Fibroblast of the conjunctiva (primary cell): ENCODE measurements around the gene PIP4K2A.

Experiments used
- DNase-seq: peaks from one replicate; pipeline ENCODE4 v3.0.0-alpha.2; 2010; ENCODE audit warnings: low read depth

PIP4K2A gene

DNA sequence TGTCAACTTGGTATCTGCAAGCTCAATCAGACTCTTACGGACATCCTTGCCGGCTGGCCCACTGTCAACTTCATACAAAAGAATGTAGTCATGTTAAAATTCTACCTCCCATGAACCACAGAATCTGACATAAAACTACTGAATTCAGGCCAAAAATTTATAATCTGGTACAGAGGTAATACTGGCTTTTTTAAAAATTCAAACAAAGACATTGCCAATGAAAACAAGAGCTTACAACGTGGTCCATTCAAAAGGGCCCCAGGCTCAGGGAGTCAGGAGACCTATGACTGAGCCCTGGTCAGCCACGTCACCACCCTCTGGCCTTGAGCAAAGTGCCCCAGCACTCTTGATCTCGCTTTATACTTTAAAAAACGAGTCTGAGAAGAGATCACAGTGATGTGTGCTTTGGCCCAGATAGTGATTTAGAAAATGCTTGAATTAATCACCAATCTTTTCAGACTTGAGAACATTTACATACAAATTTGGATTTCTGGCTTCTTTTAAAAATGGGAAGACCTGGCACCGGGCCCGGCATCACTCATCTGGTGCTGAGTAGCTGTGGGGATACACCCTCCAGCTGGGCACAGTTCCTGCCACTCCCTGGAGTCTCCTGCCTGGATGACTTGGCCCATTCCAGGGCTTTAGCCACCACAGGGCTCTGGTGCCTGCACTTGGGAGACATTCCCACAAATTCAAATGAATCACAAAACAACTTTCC lies 94.1 kb downstream of the PIP4K2A start:
- DNase-seq: peak; percentile 98

- no peak for DNase-seq
Measured at GRCh38 chr10:22619101-22619500, 95.3 kb downstream of the PIP4K2A start.

DNA sequence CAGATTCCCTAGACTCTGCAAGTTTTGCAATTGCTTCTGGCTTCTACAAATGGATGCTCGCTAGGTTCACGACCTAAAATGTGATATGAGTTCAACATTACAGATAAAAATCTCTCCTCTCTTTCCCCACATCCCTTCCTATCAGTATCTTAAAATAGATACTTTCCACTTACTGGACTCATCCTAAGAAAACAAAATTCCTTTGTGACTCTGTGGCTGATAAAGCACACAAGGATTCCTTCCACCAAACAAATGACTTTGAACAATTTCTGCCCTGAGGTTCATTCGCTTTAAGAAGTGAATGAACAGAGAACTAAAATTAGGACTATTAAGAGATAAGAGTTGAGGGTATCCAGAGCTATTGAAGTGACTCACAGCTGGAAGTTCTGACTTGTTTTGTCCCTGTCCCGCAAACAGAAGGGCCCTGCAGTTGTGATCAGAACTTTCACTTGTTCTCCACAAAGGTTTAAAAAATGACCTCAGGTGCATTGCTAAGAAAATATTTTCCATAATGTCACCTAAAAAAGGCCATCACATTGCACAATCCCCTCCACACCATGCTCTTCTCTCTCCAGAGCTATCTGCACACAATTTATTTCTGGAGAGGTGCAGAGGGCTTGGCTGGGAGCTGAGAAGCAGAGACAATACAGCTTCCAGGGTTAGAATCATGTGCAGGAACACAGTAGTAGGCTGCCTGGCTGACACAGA lies 96.1 kb downstream of the PIP4K2A start:
- no peak for DNase-seq

- DNase-seq: no peak
Measured at GRCh38 chr10:22617516-22617915, 96.9 kb downstream of the PIP4K2A start.

GRCh38 chr10:22617051-22617450 lies 97.3 kb downstream of the PIP4K2A start:
- DNase-seq: no peak

DNA sequence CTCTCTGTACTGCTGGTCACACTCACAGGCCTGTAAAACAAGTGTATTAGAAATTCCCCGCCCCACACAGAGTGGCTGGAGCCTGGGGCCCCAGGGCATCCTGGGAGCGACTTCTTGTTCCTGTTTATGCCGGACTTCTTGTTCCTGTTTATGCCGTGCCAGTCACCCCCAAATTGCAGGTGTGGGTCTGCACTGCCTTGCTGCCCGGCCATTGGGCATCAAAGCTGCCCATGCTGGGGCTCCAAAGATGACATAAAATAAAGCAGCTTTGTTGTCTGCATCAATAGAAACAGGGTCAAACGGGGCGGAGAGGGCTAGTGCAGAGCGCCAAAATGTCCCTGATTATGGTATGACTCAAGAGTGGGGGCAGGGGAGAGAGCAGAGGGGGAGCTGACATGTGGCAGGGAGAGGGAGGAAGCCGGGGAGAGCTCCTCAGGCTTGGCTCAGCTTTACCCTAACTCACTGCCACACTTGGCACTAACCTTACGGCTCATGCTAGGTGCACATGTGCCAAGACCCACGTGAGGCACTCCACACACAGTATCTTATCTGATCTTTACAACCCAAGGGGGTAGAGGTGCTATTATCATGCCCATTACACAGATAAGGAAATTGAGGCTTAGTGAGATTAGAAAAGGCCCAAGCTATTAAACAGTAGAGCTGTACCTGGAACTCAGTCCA lies 98.4 kb downstream of the PIP4K2A start:
- DNase-seq: peak; percentile 33

DNA sequence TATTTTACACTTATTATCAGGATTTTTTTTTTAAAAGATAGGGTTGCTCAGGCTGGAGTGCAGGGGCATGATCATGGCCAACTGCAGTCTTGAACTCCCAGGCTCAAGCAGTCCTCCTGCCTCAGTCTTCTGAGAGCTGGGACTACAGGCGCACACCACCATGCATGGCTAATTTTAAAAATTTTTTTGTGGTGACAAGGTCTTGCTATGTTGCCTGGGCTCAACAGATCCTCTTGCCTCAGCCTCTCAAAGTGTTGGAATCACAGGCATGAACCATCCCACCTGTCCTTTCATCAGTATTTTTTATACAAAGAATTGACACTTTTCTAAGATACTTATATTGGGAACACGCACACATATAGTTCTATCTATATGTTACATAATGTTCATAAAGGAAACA lies 99.3 kb downstream of the PIP4K2A start:
- no peak for DNase-seq

GRCh38 chr10:22613011-22613410 lies 101.4 kb downstream of the PIP4K2A start:
- DNase-seq: no peak

GRCh38 chr10:22612318-22612717 lies 102.1 kb downstream of the PIP4K2A start:
- no peak for DNase-seq

DNA sequence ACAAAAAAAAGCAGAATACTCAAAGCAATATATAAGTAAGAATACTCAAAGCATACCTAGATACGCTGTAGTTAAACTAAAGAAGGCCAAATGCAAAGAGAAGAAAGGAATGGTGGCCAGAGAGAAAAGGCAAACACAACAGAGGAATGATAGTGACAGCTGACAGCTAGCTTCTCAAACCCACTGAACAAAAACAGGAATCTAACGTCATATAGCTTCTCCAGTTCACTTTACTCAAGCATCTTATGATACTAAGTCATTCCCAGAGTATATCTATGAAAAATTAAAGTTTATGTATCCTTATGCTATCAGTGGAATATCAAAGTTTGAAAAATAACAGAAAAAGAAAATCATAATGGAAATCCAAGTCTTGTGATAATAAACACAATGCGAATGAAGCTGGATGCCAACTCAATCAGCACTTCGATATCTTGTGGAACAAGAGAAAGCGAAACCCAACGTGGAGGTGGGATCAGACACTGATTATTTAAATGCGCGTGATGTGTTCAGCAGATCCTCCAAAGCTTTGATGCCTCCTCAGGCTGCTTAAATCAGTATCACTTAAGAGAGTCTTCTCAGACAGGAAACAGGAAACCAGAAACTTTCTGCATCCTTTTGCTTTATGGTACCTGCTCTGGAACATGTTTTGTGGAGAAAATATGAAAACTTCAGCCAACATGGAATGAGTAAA lies 102.8 kb downstream of the PIP4K2A start:
- no peak for DNase-seq

DNA sequence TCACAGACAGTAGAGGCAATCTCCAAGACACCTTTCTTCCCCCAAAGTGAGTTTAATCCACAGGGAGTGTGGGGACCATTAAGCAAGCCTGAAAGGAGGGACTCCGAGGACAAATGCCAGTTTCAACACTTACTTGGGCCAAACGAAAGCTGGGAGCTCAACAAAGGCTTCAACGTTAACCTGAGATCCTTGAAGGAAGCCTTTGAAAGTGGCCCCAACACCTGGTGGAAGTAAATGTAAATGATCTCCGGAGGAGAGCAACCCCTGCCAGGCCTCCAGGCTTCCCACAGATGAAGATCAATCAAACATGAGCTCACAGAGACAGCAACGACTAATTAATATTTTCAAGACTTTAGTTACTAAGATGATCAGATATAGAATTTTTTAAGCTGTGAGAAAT lies 103.8 kb downstream of the PIP4K2A start:
- DNase-seq: no peak

- no peak for DNase-seq
Measured at GRCh38 chr10:22609719-22610465, 104.5 kb downstream of the PIP4K2A start.

GRCh38 chr10:22609251-22609650 lies 105.1 kb downstream of the PIP4K2A start:
- DNase-seq: no peak

DNA sequence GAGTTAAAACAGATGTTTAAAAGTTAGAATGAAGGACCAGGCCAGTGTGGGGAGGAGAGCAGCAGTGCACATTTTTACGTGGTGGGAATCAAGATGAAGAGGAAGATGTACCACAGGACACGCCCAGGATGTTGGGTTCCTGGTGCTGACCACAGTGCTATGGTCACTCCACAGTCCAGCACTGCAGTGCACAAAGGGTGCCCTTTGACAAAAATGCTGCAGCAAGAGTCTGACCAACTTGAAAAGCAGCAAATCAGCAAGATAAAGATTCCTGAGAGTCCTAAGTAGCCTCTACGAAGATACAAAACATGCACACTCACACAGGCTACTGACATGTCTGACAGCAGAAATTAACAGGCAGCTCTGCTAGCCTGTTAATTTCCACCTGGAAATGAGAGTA lies 107.1 kb downstream of the PIP4K2A start:
- no peak for DNase-seq

GRCh38 chr10:22606164-22606614 lies 108.2 kb downstream of the PIP4K2A start:
- DNase-seq: no peak

- peak; percentile 37 for DNase-seq
Measured at GRCh38 chr10:22605168-22605567, 109.2 kb downstream of the PIP4K2A start.

GRCh38 chr10:22604344-22605126 lies 109.8 kb downstream of the PIP4K2A start:
- no peak for DNase-seq

GRCh38 chr10:22603581-22603980 lies 110.8 kb downstream of the PIP4K2A start:
- DNase-seq: no peak

DNA sequence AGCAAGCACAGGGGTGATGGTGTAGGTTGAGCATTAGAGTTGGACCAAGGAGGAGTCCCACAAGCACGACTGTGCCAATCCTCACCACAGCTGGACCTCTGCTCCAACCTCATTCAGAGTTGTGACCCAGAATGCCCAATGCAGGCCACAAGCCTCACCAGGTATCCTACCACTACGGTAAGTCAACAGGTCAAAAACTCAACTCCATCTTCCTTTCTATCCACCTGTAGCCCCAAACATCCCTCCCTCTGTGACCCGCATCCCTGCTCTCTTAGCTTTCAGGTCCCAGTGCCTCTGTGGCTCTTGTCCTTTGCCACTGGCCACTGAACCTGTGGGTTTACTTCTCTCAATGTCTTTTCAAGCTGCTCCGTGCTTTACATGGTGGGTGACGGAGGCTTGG lies 112.8 kb downstream of the PIP4K2A start:
- no peak for DNase-seq

DNA sequence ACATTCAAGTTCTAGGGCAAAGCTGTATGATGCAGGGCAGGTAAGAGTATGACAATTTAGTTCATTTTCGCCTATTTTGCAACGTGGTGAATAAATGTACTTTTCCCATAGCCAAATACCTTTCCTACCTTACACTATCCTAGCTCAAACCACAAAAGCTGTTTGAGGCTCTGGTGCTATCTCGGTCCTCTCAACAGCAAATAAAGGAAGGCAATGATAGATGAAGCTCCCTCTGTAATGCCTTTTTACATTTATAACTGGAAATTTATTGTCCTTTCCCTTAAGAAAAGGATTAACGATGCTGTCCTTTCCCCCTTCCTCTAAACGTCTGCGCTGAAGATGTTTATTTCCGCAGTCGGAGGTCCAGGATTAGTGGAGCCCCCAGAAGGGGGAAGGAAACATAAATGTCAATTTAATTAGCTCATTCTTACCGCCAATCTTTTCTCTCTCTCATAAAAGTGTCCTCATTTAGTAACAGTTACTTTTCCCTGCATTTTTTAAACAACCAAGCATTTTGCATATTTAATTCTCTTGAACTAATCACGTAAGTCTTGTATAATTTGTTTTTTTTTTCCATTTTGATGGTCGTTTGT lies 114.6 kb downstream of the PIP4K2A start:
- DNase-seq: no peak
